ENCODE results near the gene SGPL1. TPM values are rescaled to one million over a fixed set of nuclear protein-coding genes. Genes with fewer than 3 reads are reported as not detected.

Gene SGPL1
- total RNA-seq, 1 experiment from 2014 or later = 127 TPM

DNA sequence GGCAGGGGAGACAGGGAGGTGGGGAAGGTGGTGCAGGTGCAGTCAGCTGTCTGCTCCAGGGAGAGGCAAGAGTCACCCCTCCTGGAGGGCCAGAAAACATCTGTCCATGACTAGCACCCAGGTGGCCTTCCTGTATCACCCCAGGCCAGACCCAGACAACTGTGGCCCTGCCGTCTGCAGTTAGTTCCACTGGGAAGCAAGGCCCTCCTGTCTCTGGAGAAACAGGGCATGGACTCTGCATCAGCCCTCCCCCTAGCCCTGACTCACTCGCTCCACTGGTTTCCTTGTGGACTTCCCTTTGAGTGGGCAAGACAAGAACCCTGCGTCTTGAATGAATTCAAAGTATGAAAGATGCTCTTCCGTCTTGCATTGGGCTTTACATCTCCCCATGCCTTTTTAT, 43.1 kb upstream of the SGPL1 start:
- Mint-ChIP-seq H3K36me3 (ENCODE audit: insufficient read depth, unreplicated experiment) (no peaks in the 10 kb centered on the region), H3K4me3 (ENCODE audit: unreplicated experiment) (no peak overlapping the region), H3K27me3 (ENCODE audit: insufficient read depth, unreplicated experiment) (peaks cover 7% of the 10 kb centered on the region), H3K9me3 (ENCODE audit: unreplicated experiment) (no peaks in the 10 kb centered on the region), H3K4me1 (ENCODE audit: low read depth, unreplicated experiment) (no peaks in the 10 kb centered on the region), H3K27ac (ENCODE audit: unreplicated experiment) (no peak overlapping the region)
- POLR2A ChIA-PET = no interaction called here
- H3K27me3 ChIP-seq (replicated peaks; ENCODE audit: control insufficient read depth, insufficient read depth, low read length) = no peaks in the 10 kb centered on the region
- no peaks in the 10 kb centered on the region for H3K36me3 ChIP-seq (ENCODE audit: control insufficient read depth, insufficient read depth, low read length)
- CTCF ChIA-PET = no interaction called here
- no peak overlapping the region for H3K4me3 ChIP-seq (ENCODE audit: low read depth, low read length)
- intact Hi-C loops (cut with micrococcal nuclease; ENCODE audit: unreplicated experiment) = no loop called here
- peak in 1 of 2 experiments; percentile 39 for DNase-seq
- TF ChIP-seq, protein P1, sequence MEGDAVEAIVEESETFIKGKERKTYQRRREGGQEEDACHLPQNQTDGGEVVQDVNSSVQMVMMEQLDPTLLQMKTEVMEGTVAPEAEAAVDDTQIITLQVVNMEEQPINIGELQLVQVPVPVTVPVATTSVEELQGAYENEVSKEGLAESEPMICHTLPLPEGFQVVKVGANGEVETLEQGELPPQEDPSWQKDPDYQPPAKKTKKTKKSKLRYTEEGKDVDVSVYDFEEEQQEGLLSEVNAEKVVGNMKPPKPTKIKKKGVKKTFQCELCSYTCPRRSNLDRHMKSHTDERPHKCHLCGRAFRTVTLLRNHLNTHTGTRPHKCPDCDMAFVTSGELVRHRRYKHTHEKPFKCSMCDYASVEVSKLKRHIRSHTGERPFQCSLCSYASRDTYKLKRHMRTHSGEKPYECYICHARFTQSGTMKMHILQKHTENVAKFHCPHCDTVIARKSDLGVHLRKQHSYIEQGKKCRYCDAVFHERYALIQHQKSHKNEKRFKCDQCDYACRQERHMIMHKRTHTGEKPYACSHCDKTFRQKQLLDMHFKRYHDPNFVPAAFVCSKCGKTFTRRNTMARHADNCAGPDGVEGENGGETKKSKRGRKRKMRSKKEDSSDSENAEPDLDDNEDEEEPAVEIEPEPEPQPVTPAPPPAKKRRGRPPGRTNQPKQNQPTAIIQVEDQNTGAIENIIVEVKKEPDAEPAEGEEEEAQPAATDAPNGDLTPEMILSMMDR (IDR thresholded peaks at IDR 0.05; ENCODE audit: insufficient read depth in 1 of 2, low read depth in 1 of 2, low read length in 1 of 2, severe bottlenecking in 1 of 2, unreplicated experiment in 1 of 2) = no peak
- H3K4me1 ChIP-seq = peaks cover 16% of the 10 kb centered on the region
- no TSS peak for BruUV-seq (replicated peaks)
- 0 out of 2 replicates have a peak, but pooled peaks cover 3% of the 10 kb centered on the region for H3K9me3 ChIP-seq

DNA sequence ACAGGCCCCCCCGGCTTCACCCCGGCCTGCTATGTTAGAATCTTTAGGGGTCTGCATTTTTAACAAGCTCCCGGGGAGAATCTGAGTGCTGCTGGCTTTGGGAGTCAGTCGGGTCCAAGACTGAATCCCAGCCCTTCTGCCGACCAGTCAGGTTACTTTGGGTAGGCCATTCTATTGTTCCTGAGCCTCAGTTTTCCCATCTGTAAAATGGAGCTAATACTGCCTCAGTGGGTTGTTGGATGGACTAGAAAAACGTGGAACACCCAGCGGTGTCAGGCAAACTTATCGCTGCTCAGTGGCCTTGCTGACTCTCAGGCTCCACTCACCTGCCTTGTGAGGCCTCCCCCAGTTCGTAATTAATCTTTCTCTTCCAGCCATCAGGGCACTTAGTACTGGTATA, 42.3 kb upstream of the SGPL1 start:
- H3K27ac Mint-ChIP-seq (ENCODE audit: unreplicated experiment) = no peak overlapping the region
- Histone ChIP-seq H3K4me1 (peaks cover 16% of the 10 kb centered on the region), H3K36me3 (ENCODE audit: control insufficient read depth, insufficient read depth, low read length) (no peaks in the 10 kb centered on the region), H3K9me3 (no peaks in the 10 kb centered on the region), H3K4me3 (ENCODE audit: low read depth, low read length) (no peak overlapping the region), H3K27me3 (replicated peaks; ENCODE audit: control insufficient read depth, insufficient read depth, low read length) (no peaks in the 10 kb centered on the region)
- H3K4me3 Mint-ChIP-seq (ENCODE audit: unreplicated experiment) = no peak overlapping the region
- H3K27me3 Mint-ChIP-seq (ENCODE audit: insufficient read depth, unreplicated experiment) = peaks cover 4% of the 10 kb centered on the region
- POLR2A ChIA-PET = no interaction called here
- BruUV-seq (replicated peaks) = no TSS peak
- no peaks in the 10 kb centered on the region for H3K36me3 Mint-ChIP-seq (ENCODE audit: insufficient read depth, unreplicated experiment)
- CTCF ChIA-PET = interaction anchor here (0.6 kb wide), 2 partner anchors 35 to 1789 kb away, joined by 4 read pairs; no protein-coding TSS in a partner anchor
- no peaks in the 10 kb centered on the region for H3K4me1 Mint-ChIP-seq (ENCODE audit: low read depth, unreplicated experiment)
- TF ChIP-seq, protein P1 (IDR thresholded peaks at IDR 0.05; ENCODE audit: insufficient read depth in 1 of 2, low read depth in 1 of 2, low read length in 1 of 2, severe bottlenecking in 1 of 2, unreplicated experiment in 1 of 2) = no peak
- no peak for DNase-seq
- no peaks in the 10 kb centered on the region for H3K9me3 Mint-ChIP-seq (ENCODE audit: unreplicated experiment)
- intact Hi-C loops (cut with micrococcal nuclease; ENCODE audit: unreplicated experiment) = no loop called here

DNA sequence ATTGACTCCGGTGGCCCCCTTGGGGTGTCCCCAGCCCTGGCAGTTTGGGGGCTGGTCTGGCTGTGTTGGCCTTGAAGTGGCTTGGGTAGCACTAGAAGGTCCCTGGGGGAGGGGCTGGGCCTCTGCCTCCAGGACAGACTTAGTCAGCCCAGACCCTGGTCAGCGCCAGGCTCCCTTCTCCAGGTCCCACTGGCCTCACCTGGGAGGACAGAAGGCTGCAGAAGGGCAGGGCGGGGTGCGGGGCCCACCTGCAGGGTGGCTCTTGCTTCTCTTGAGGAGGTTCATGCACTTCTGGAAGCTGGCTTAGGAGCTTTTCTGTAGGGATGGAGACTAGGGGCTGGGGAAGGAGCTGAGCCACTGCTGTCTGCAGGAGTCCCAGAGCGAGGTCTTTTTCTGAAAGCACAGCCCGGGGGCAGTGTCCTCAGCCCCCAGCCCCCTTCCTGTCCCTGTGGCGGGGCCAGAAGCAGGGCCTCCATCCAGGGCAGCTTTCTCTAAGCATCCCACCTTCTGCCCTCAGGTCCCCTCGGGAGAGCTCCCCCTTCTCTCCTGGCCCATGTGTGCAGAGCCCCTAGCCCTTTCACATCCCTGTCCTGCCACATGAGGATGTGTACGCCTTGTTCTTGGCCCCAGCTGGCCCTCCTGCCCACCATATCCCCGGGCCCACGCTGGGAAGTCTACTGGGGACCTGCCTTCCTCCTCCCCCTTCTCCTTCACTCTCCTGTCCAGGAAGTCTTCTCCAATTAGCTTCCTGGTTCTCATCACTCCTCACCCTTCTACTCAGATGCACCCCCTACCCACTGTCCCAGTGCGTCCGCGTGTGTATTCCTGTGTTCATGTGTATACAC, 41.6 kb upstream of the SGPL1 start:
- no TSS peak for BruUV-seq (replicated peaks)
- Mint-ChIP-seq H3K36me3 (ENCODE audit: insufficient read depth, unreplicated experiment) (no peaks in the 10 kb centered on the region), H3K9me3 (ENCODE audit: unreplicated experiment) (no peaks in the 10 kb centered on the region), H3K4me3 (ENCODE audit: unreplicated experiment) (no peak overlapping the region), H3K27me3 (ENCODE audit: insufficient read depth, unreplicated experiment) (peaks cover 4% of the 10 kb centered on the region), H3K4me1 (ENCODE audit: low read depth, unreplicated experiment) (no peaks in the 10 kb centered on the region), H3K27ac (ENCODE audit: unreplicated experiment) (no peak overlapping the region)
- TF ChIP-seq, protein P1 (IDR thresholded peaks at IDR 0.05; ENCODE audit: insufficient read depth in 1 of 2, low read depth in 1 of 2, low read length in 1 of 2, severe bottlenecking in 1 of 2, unreplicated experiment in 1 of 2) = no peak
- no peaks in the 10 kb centered on the region for H3K36me3 ChIP-seq (ENCODE audit: control insufficient read depth, insufficient read depth, low read length)
- CTCF ChIA-PET = interaction anchor here (0.6 kb wide), 2 partner anchors 36 to 1789 kb away, joined by 4 read pairs; no protein-coding TSS in a partner anchor
- no peaks in the 10 kb centered on the region for H3K9me3 ChIP-seq
- intact Hi-C loops (cut with micrococcal nuclease; ENCODE audit: unreplicated experiment) = no loop called here
- H3K4me3 ChIP-seq (ENCODE audit: low read depth, low read length) = no peak overlapping the region
- no peak for DNase-seq
- no peaks in the 10 kb centered on the region for H3K27me3 ChIP-seq (replicated peaks; ENCODE audit: control insufficient read depth, insufficient read depth, low read length)
- POLR2A ChIA-PET = no interaction called here
- H3K4me1 ChIP-seq = peaks cover 16% of the 10 kb centered on the region

Measured in Caco-2 (cell line).